Activated CD4-positive, alpha-beta memory T cell treated with anti-CD3 and anti-CD28 coated beads for 36 hours (primary cell): ENCODE data around the gene LPP. TPM values are rescaled to one million over a fixed set of nuclear protein-coding genes. Genes with fewer than 3 reads are reported as not detected.

Experiments
- CTCF ChIA-PET: fragments of 350-600 bp; sonication (Branson Sonifier 250); formaldehyde crosslinking; loops from one replicate; lab custom pipeline; 2021; ENCODE audit warnings: antibody characterized with exemption, inconsistent platforms; lab: Charles Lee
- POLR2A ChIA-PET: fragments of 350-600 bp; sonication (Branson Sonifier 250); formaldehyde crosslinking; loops from one replicate; lab custom pipeline; 2021; ENCODE audit warnings: antibody characterized with exemption; lab: Charles Lee
- DNase-seq: peaks from one replicate; pipeline ENCODE4 v3.0.0-alpha.2; 2020
- H3K27ac Mint-ChIP-seq: one replicate; pipeline ENCODE4 v1.8.0; 2021; ENCODE audit warnings: mixed read lengths
- H3K27me3 Mint-ChIP-seq: one replicate; pipeline ENCODE4 v1.8.0; 2021; ENCODE audit warnings: mixed read lengths
- H3K36me3 Mint-ChIP-seq: one replicate; pipeline ENCODE4 v1.8.0; 2021; ENCODE audit warnings: mixed read lengths
- H3K4me1 Mint-ChIP-seq: one replicate; pipeline ENCODE4 v1.8.0; 2021; ENCODE audit warnings: low read depth, mixed read lengths
- H3K4me3 Mint-ChIP-seq: one replicate; pipeline ENCODE4 v1.8.0; 2021; ENCODE audit warnings: mild to moderate bottlenecking, mixed read lengths
- H3K9me3 Mint-ChIP-seq: one replicate; pipeline ENCODE4 v1.8.0; 2021; ENCODE audit warnings: mixed read lengths
- intact Hi-C: fragments of 100-400 bp; cut with micrococcal nuclease; formaldehyde crosslinking; loops from one replicate; pipeline ENCODE4 v1.15.1; 2023
- microRNA-seq: library from miRNA; unstranded; fragments of <30 nt; microRNA quantifications from one replicate; pipeline ENCODE4 v1.2.0, GENCODE V29; 2022; ENCODE audit warnings: borderline number of aligned reads, borderline microRNAs expressed, borderline replicate concordance
- total RNA-seq, 2 experiments: library from RNA; stranded (reverse); gene quantifications; one replicate each; pipeline ENCODE4 v1.2.3, GENCODE V29; 2021

The LPP gene
- total RNA-seq, 2 experiments from 2014 or later, result 41.0 to 43.6 TPM

DNA sequence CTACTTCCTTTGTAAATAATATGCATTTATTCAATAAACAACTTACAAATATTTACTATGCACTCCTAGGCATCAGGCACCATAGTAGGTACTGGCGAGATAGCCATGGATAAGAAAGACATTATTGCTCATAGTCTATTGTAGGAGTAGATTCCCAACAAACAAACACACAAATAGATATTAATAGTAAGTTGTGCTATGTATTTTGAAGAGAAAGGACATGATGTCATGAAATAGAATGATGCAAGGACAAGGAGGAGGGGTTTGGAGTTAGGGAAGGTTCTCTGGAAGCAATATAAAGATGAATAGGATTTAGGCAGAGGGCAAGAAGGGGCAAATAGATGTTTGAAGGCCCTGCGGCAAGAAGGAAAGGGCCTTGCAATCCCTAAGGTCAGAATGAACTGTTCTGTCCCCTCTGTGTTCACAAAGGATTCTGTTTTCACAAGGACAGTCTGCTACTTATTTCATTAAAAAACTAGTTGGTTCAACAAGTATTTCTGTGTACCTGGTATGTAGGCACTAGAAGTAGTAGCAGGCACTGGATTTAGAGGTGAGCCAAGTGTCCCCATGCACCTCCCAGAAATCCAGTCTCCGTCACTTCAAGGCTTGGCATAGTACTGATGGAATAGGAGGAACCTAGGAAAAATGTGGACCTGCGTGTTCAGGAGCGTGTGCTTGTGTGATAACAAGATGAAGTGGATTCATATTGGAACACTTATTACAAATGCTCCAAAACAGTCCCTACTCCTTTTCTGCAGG is 786.0 kb downstream of the LPP start:
- ChIA-PET POLR2A (no interaction called here), CTCF (interaction anchor here (1.0 kb wide), 1 partner anchor 15 kb away, joined by 3 read pairs; no protein-coding TSS in a partner anchor)
- Mint-ChIP-seq H3K36me3 (no peaks in the 10 kb centered on the region), H3K4me1 (peaks cover 3% of the 10 kb centered on the region), H3K9me3 (no peaks in the 10 kb centered on the region), H3K4me3 (no peak overlapping the region), H3K27ac (no peak overlapping the region), H3K27me3 (peaks cover 3% of the 10 kb centered on the region)
- no peak for DNase-seq
- intact Hi-C loops, result no loop called here

Small RNAs within 50 kb of the gene (microRNA-seq; reads per million reads assigned to microRNA genes)
- gene MIR28, result 4,454 reads per million, percentile 93 among the genes with 10 or more reads in this experiment
